ENCODE data around the gene CABCOCO1.

DNA sequence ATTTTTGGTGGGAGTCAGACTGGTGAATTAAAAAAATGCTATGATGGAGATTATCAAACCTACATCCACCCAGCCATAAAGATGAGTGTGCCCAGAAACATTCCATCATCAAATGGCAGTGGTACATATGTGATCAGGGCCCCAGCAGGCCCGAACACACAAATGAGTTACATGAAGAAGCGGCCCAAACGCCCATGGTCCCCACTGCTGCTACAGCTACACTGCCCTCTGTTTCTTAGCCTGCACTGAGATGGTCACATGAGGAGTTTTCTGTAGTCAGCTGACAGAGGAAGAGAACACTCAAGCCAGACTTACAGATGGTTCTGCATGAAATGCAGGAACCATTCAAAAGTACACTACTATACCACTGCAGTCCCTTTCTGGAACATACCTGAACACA lies 142.4 kb downstream of the CABCOCO1 start:
- TF ChIP-seq GATA3 (IDR thresholded peaks at IDR 0.05; ENCODE audit: low read depth, low read length) (no peak), GATA2 (IDR thresholded peaks at IDR 0.05; ENCODE audit: low read depth, low read length) (no peak)

Measured in SH-SY5Y (cell line).